GM12878 (cell line): ENCODE measurements around the gene HEMK1. TPM values are rescaled to one million over a fixed set of nuclear protein-coding genes. Genes with fewer than 3 reads are reported as not detected.
A peak's percentile ranks its signal among the peaks of the same experiment; 100 is the strongest.

ENCODE experiments used
- BCL3 ChIP-seq: IDR thresholded peaks from 2 replicates; pipeline ENCODE4 v1.6.1; 2011; ENCODE audit warnings: borderline replicate concordance, low read depth, mild to moderate bottlenecking, moderate library complexity, low read length; ENCODE audit not compliant: insufficient read depth, poor library complexity, severe bottlenecking
- BHLHE40 ChIP-seq, 2 experiments: fragments of 450-650 bp in 1 of 2; IDR thresholded peaks; 2 replicates each; pipeline ENCODE4 v1.6.1; 2011 to 2017; ENCODE audit warnings: low read depth in 2 of 2, borderline replicate concordance in 1 of 2, improper control_type of control experiment in 1 of 2, low read length in 1 of 2, mild to moderate bottlenecking in 1 of 2
- CBFB ChIP-seq: IDR thresholded peaks from 2 replicates; pipeline ENCODE4 v1.6.1; 2016; ENCODE audit warnings: antibody characterized with exemption, low read depth
- CTCF ChIP-seq, 3 experiments: IDR thresholded peaks in 2 of 3; conservative IDR thresholded peaks in 1 of 3; 2 replicates each; pipeline ENCODE4 v1.5.1; 2011; ENCODE audit warnings: low read depth in 3 of 3, low read length in 3 of 3, mild to moderate bottlenecking in 3 of 3, control low read depth in 2 of 3, moderate library complexity in 2 of 3, inconsistent platforms in 1 of 3, mixed read lengths in 1 of 3; ENCODE audit not compliant: control insufficient read depth in 2 of 3, insufficient read depth in 1 of 3; ENCODE audit errors: extremely low read depth in 1 of 3
- ESRRA ChIP-seq: IDR thresholded peaks from 2 replicates; pipeline ENCODE4 v1.6.1; 2012; ENCODE audit warnings: mild to moderate bottlenecking, low read length, improper control_type of control experiment
- FOS ChIP-seq: IDR thresholded peaks from 3 replicates; pipeline ENCODE4 v1.6.1; 2011; ENCODE audit warnings: borderline replicate concordance; ENCODE audit not compliant: insufficient read length; ENCODE audit errors: extremely low read depth
- HCFC1 ChIP-seq: fragments of 150-350 bp; IDR thresholded peaks from 2 replicates; pipeline ENCODE4 v1.6.1; 2014; ENCODE audit warnings: low read length
- HDAC2 ChIP-seq: fragments of 200-600 bp; sonication (generic); IDR thresholded peaks from 2 replicates; pipeline ENCODE4 v1.6.1; 2017
- HDGF ChIP-seq: fragments of 450-650 bp; IDR thresholded peaks from 2 replicates; pipeline ENCODE4 v1.6.1; 2016; ENCODE audit warnings: antibody characterized with exemption
- MYB ChIP-seq: fragments of 150-350 bp; IDR thresholded peaks from 2 replicates; pipeline ENCODE4 v1.6.1; 2014; ENCODE audit warnings: mild to moderate bottlenecking, low read depth, low read length, borderline replicate concordance
- NFYB ChIP-seq: IDR thresholded peaks from 2 replicates; pipeline ENCODE4 v1.6.1; 2011; ENCODE audit warnings: low read depth, mild to moderate bottlenecking, low read length, improper control_type of control experiment, moderate library complexity; ENCODE audit not compliant: insufficient read depth
- NKRF ChIP-seq: fragments of 450-650 bp; conservative IDR thresholded peaks from 2 replicates; pipeline ENCODE4 v1.6.1; 2017; ENCODE audit warnings: mild to moderate bottlenecking, moderate library complexity
- NR2F1 ChIP-seq: fragments of 450-650 bp; conservative IDR thresholded peaks from 2 replicates; pipeline ENCODE4 v1.6.1; 2017; ENCODE audit warnings: mild to moderate bottlenecking
- RFX5 ChIP-seq: IDR thresholded peaks from 2 replicates; pipeline ENCODE4 v1.6.1; 2011; ENCODE audit warnings: low read depth, low read length, improper control_type of control experiment
- SP1 ChIP-seq: IDR thresholded peaks from one replicate; pipeline ENCODE4 v1.6.1; 2011; ENCODE audit warnings: low read depth, low read length
- SREBF2 ChIP-seq: IDR thresholded peaks from 2 replicates; pipeline ENCODE4 v1.6.1; 2012; ENCODE audit warnings: mild to moderate bottlenecking, low read length
- SUZ12 ChIP-seq: fragments of 200-600 bp; sonication (generic); IDR thresholded peaks from one replicate; pipeline ENCODE4 v1.6.1; 2018; ENCODE audit warnings: antibody characterized with exemption, mild to moderate bottlenecking; ENCODE audit not compliant: unreplicated experiment
- TAF1 ChIP-seq: IDR thresholded peaks from 2 replicates; pipeline ENCODE4 v1.6.1; 2011; ENCODE audit warnings: mild to moderate bottlenecking, low read depth, low read length, borderline replicate concordance
- ZBED1 ChIP-seq: IDR thresholded peaks from 2 replicates; pipeline ENCODE4 v1.6.1; 2016; ENCODE audit warnings: borderline replicate concordance
- ZNF207 ChIP-seq: fragments of 450-650 bp; IDR thresholded peaks from 2 replicates; pipeline ENCODE4 v1.6.1; 2014; ENCODE audit warnings: antibody characterized with exemption, mild to moderate bottlenecking, borderline replicate concordance
- ZNF687 ChIP-seq: fragments of 450-650 bp; IDR thresholded peaks from 2 replicates; pipeline ENCODE4 v1.6.1; 2017; ENCODE audit warnings: mild to moderate bottlenecking, moderate library complexity
- polyA plus RNA-seq, 11 experiments: library from polyadenylated mRNA; depleted of rRNA in 4 of 11; unstranded in 6 of 11; stranded (reverse) in 5 of 11; fragments of >200 nt; fragmentation: Nextera tagmentation in 4 of 11; fragmentation: Illumina TruSeq in 1 of 11; extraction: Ambion mirVana in 4 of 11; extraction: Trizol in 1 of 11; gene quantifications; 1 replicate in 1 of 11; 2 replicates in 10 of 11; pipeline versions ENCODE4 v1.2.1 to v1.2.3, GENCODE V29; 2011 to 2016; ENCODE audit warnings: inconsistent platforms in 2 of 11, missing spikeins in 2 of 11, low read depth in 1 of 11
- total RNA-seq, 4 experiments: library from RNA; depleted of rRNA in 3 of 4; stranded (reverse); fragments of >200 nt in 3 of 4; fragmentation: Illumina TruSeq in 1 of 4; extraction: Trizol in 1 of 4; gene quantifications; 2 replicates each; pipeline versions ENCODE4 v1.2.1 to v1.2.3, GENCODE V29; 2013 to 2021

HEMK1 gene
- total and polyA plus RNA-seq, 10 of the 15 experiments (the other 5 are each of a cell fraction or from before 2014, with no cell fraction given), result 2.8 to 19.0 (median 12.0) TPM

GRCh38 chr3:50568947-50569749, at the start of gene HEMK1 (continued):
- peak; percentile 40; the same call in 1 of the 2 replicates for TF ChIP-seq ZNF687
- TF ChIP-seq SP1, result peak; percentile 75
- peak; percentile 85 for TF ChIP-seq HCFC1
- peak; percentile 23 for TF ChIP-seq BCL3
- TF ChIP-seq SUZ12, result no peak
- TF ChIP-seq NFYB, result no peak
- TF ChIP-seq HDGF, result no peak
- TF ChIP-seq NR2F1, result peak; percentile 52; the same call in 1 of the 2 replicates
- no peak for TF ChIP-seq ZBED1
- TF ChIP-seq TAF1, result peak; percentile 91
- TF ChIP-seq SREBF2, result no peak
- no peak for TF ChIP-seq MYB
- no peak for TF ChIP-seq CTCF (IDR thresholded peaks at IDR 0.05 in 2 of 3, conservative IDR thresholded peaks at IDR 0.05 in 1 of 3; ENCODE audit: control insufficient read depth in 2 of 3, extremely low read depth in 1 of 3, insufficient read depth in 1 of 3, low read depth in 3 of 3, low read length in 3 of 3)
- no peak for TF ChIP-seq HDAC2
- no peak for TF ChIP-seq ESRRA
- TF ChIP-seq FOS, result no peak
- TF ChIP-seq BHLHE40 (IDR thresholded peaks at IDR 0.05; ENCODE audit: borderline replicate concordance in 1 of 2, low read depth in 2 of 2, low read length in 1 of 2), result peak in 1 of 2 experiments; percentile 42; a peak in 1 of 4 replicates
- TF ChIP-seq ZNF207, result peak; percentile 97
- TF ChIP-seq NKRF, result peak; percentile 42; the same call in 1 of the 2 replicates
- TF ChIP-seq CBFB, result peak; percentile 39; the same call in 1 of the 2 replicates
- TF ChIP-seq RFX5, result peak; percentile 19; the same call in 1 of the 2 replicates
